Islet precursor cell (in vitro differentiated cells): ENCODE measurements around the gene GYPE.
"Not testable (repeated sequence)": the region's sequence is repeated elsewhere in the genome, so short reads cannot be mapped to it uniquely, and the experiment has no call there.

Source experiments
- DNase-seq: peaks from one replicate; pipeline ENCODE4 v3.0.0-alpha.2; 2018

GYPE gene

DNA sequence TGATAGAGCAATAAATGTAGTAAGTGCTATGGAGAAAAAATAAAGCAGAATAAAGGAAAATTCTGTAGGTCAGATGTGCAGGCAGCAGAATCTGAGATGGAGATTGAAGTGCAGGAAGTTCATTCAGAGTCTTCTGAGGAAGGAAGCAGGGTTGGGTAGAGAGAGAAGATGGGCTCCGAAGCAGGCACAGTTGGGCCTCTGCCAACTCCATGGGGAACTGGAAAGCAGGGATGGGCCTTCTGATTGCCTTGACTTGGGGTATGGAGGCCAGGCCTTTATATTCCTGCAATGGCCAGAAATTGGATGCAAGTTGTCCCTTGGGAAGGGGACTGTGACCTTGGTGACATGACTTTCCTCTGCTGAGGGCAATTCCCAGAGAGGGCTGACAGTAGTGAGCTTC lies 42.6 kb downstream of the GYPE start:
- not testable (repeated sequence) for DNase-seq

DNA sequence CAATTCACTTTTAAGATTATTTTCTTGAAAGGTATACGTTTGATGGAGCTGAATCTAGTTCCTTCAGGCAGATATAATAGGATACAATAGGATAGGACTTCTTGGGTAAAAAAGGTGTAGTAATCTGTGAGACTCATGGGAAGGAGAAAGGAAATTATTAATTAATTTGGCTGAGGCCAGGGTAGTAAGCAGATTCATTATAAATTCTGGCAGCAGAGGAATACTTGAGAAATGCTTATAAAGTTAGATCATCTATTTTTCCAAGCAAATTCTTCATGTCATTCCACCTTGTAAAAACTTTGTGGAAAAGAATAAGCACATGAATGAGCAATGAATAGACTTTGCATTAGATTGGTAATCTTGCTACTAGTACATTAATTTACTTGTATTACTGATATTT lies 46.9 kb downstream of the GYPE start:
- DNase-seq: no peak

DNA sequence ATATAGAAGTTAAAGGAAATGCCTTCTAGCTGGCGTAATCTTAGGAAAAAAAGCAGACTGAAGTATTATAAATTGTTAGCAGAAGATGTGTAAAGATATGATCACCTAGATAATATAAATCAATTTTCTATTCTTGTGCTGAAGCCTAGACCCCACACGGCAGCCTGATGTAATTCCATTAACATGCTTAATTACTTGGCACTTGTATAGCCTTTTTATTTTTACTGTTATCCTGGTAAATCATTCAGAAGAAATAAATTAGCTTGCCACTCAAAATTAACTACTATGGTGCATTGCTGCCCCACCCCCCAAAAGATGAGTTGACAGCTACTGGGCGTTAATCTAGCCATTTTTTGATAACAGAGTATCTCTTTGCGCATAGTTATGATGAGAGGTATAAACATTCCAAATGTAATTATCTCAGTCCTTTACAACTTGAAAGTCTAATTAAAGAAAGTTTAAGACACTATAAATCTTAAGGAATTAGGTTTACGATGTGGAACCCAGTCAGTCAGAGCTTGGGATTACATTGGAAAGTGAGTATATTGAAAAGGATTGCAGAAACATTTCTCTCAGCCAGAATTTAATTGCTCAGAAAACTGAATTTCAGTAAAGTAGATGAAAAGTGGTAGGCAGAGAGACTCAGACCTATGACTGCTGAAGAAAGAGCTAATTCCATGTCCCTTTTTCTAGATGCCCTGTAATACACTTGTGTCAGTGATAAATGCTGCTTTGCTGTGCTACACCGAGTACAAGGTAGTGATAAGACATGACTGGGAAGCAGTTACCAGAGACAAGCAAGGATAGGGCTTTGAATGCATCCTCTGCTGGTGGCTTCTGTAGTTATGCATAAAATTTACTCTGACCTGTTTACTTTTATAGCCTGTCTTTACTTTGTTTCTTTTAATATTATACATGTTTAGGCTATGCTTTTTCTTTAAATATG lies 47.7 kb downstream of the GYPE start:
- not testable (repeated sequence) for DNase-seq

DNA sequence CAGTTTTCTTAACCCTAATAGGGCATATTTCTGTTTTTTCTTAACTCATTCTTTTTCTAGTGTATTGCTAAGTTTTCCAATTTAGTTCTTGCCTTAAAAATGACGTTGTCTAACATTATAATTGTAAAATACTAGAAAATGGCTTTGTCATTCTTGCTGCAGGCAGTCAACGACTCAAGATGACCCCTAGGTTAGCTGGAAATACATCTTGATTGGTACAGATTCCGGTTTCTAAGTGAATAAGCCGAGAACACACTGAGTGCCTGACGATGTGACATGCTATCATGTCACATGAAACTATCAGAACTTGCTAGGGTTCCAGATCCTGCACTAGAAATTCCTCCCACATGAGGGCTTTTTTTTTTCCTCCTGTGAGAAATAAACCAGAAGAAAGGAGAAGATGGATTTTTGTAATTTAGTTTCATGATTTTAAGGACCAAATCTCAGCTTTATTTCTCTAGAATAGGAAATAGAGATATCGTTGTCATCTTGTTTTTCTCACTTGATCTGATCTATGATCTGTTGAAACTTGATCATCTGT lies 49.3 kb downstream of the GYPE start:
- not testable (repeated sequence) for DNase-seq

DNA sequence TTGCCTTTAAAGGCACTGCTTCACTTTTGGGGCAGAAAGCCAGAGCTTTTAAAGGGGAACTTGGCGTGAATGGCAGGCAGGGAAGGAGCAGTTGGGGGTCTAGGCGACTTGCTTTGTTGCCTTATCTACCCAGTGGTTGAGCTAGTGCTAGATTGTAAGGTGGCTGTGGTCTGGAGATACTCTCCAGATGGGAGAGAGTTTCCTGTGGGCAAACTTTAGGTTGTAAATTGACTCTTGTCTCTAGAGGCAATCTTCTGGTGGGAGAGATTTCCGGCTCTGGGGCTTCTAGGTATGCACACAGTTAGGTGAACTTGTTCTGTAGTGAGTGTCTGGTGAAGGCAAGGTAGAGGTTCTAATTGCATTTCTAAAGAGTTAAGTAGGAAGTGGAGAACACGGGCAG lies 50.7 kb downstream of the GYPE start:
- DNase-seq: not testable (repeated sequence)

DNA sequence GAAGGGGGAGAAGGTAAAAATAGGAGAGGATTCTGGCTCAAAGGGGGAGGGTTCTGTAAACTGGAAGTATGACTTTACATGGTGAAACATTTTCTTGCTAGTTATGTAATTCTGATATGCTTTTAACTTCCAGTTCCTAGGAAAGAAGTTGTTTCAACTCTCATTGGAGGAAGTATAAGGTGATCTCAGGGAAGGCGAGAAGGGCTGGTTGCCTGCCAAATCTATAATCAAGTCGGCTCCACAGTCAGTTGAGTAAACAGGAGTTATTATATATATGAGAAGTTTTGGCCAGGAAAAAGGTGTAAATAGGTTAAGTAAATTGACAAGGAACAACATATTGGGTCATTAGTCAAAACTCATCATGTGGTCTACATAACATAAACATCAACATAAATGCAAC lies 56.1 kb downstream of the GYPE start:
- not testable (repeated sequence) for DNase-seq

DNA sequence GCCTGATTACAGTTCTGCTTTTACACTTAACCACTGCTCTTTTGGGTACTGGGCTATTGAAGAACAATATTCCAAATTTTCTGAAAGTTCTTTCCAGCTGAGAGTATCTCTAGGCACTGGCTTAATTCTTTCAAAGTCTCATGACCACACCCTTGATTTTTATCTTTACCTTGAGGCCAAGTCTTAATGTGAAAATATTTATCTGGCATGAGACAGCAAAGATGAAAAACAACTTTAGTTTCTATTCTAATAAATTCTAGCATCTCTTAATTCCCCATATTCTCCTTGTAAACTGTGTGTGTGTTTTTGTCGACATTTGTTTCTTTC lies 61.9 kb downstream of the GYPE start:
- DNase-seq: not testable (repeated sequence)

DNA sequence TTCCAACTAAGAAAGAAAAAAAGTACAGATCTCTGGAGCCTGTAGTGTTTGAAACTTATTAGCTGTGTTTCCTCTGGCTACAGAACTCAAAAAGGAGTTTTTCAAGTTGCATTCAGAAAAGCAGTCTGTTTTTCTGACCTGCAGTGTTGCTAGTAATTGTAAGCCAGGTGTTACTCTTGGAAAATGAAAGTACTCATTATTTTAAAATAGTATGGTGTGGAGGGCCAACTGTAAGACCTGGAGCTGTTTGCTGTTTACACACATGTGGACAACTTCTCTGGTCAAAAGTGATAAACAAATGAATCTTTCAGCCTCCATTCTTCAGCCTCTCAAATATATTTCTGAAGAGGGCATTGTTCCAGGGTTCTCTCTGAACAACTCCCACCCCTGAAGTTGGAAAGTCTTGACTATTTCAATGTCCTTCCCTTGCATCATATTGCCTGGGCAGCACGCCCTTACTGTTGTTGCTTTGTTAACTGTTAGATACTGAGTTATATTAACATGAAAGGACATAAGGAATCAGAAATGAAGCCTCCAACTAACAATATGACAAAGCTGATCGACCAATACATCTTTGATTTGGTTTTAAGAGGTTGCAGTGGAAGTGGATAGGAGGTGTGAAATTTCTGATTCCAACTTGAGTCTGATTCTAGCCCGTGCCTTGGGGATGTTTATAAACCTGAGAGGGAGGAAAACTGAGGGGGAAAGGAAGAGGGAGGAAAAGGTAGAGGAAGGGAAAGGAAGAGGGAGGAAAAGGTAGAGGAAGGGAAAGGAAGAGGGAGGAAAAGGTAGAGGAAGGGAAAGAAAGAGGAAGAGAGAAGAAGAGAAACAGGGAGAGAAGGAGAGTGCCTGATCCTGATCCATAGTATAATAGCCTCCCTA lies 62.5 kb downstream of the GYPE start:
- DNase-seq: not testable (repeated sequence)

DNA sequence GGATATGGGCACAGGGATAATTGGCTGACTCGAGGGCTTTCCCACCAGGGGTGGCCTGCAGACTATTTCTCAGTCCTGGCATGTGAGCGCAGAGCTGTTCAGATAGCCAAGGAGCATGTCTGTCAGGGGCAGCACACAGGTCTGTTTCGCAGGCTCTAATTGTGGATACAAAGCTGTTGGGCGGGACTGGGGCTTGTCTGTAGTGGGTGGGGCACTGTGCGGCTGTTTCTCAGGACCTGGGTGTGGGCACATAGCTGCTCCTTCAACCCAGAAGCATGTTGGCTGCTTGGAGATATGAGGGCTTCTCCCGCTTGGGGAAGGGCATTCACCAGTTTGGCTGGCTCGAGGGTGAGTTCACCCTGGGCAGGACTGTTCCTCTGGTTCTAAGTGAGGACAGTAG lies 65.9 kb downstream of the GYPE start:
- DNase-seq: not testable (repeated sequence)

DNA sequence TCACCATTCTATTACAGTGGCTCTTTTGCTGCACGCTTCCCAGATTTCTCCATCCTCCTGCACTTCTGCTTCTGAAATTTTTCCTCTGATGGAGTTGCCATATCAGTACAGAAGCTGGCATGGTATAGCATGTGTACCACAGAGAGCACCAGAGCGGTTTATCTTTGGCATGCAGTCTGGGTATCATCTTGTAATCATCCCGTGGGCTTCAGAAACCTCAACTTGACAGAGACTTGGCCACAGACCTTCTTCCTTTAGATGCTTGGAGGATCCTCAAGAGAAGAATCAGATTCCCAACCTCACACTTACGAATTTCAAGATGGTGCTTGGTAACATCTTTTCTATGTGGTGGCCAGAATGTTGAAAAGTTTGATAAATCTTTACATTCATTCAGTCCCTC lies 71.2 kb downstream of the GYPE start:
- DNase-seq: not testable (repeated sequence)

DNA sequence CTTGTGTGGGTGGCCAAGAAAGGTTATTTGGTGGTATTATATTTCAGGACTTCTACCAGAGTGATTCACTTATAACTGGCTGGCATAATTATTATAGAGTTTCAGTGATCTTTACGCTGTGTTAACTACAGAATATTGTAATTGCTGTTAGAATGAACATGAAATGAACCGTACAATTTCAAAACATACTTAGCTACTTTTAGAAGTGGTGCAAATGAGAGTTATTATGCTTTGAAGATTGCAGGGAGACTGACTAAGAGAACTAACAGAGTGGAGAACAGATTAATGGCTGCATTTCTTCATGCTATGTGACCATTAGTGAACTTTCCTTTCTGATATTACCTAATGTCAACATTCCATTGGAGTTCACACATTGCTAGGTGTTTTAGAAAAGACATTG lies 71.7 kb downstream of the GYPE start:
- not testable (repeated sequence) for DNase-seq

DNA sequence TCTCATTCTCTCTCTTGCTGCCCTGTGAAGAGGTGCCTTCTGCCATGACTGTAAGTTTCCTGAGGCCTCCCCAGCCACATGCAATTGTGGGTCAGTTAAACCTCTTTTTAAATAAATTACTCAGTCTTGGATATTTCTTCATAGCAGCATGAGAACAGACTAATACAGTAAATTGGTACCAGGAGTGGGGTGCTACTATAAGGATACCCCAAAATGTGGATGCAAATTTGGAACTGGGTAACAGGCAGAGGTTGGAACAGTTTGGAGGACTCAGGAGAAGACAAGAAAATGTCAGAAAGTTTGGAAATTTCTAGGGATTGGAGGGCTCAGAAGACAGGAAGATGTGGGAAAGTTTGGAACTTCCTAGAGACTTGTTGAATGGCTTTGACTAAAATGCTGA lies 74.8 kb downstream of the GYPE start:
- DNase-seq: not testable (repeated sequence)

DNA sequence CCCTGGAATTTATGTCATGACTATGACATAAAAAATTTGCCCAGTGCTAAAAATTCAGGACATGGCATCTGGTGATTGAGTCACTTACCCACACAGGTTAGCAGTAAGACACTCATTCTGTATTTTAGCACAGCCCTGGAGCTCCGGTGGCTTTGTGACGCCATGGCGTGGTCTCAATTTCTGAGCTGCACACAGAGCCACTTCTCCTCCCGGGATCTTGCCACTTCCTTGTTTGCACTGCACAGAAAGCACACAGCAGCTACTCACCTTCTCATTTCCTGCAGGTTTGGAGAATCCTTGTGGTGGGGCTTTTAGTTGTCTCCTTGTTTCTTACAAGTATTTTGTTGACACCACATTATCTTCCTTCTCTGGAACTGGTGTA lies 76.1 kb downstream of the GYPE start:
- not testable (repeated sequence) for DNase-seq
